ENCODE measurements around the gene GALR2.

GALR2 gene

DNA sequence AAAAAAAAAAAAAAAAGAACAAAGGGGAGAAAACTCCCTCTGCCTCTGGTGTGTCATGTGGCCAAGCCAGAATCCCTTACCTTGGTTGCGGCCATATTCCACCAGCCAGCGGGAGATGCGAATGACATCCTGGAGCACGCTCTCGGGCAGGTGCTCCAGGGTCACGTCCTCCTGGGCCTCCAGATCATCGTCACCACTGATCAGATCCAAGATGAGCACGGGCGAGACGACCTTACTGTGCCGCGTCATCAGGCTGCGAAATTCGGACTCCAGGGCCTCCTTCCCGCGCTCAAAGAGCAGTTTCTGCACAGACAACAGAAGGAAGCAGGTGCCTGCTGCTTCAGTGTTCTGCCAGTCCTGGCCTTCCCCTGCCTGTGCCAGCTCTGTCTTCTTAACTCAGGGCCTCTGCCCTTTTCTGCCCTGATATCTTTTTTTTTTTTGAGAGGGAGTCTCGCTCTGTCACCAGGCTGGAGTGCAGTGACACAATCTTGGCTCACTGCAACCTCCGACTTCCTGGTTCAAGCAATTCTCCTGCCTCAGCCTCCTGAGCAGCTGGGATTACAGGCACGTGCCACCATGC lies 23.2 kb downstream of the GALR2 start:
- no peak for DNase-seq

DNA sequence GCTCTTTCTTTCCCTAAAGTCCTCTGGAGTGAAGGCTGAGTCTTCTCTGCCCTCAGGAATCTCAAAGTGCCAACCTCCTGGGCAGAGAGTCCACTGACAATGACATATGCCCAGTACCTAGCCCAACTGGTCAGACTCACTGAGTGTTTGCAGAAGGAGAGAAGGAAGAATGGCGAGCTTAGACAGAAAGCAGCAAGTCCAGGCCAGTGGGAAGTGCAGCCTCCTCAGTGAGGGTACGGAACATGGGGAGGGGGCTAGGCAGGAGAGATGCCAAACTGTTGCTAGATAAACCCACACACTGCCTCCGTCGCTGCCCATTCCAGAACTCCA lies 28.3 kb downstream of the GALR2 start:
- no peak for DNase-seq

DNA sequence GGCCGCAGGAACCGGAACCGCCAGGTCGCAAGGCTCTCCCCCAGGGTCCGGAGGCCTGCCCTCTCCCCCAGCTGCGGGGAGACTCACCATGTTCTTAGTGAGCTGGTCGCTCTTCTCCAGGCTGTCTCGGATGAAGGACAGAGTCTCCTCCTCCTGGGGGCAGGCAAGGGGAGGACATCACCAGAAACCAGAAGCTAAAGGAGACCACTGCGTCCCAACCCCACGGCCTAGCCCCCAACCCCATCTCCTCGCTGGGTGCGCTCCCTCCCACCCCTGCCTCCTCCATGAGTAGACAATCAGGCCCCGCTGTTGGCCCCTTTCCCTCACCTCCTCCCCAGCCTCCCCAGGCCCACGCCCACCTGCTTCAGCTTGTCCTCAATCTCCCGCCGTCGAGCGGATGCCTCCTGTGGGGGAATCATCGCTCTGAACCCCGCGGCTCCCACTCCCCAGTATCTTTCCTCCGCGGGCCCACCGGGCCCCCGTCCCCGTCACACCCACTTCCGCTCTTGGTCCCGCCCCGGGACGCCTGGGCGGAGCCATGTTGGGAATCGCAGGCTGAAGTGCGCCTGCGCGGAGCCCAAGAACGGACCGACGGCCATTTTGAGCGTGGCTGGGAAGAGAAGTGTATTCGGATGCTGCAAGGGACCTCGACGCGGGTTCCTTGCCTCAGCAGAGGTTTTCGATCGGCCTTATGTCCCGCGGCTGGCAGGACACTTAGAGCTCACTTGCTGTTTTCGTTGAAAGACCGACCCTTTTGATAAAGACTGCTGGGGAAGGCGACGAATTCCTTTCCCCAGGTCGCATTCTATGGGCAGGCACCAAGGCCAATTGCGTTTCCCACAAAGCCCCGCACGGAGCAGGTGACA lies 28.9 kb downstream of the GALR2 start, which contains the start of gene EXOC7:
TSS of gene EXOC7 (minus strand) at position 514 of the 866 bp plus-strand sequence. CDS start at position 419, 95 bp downstream.
- DNase-seq: peak; percentile 77

DNA sequence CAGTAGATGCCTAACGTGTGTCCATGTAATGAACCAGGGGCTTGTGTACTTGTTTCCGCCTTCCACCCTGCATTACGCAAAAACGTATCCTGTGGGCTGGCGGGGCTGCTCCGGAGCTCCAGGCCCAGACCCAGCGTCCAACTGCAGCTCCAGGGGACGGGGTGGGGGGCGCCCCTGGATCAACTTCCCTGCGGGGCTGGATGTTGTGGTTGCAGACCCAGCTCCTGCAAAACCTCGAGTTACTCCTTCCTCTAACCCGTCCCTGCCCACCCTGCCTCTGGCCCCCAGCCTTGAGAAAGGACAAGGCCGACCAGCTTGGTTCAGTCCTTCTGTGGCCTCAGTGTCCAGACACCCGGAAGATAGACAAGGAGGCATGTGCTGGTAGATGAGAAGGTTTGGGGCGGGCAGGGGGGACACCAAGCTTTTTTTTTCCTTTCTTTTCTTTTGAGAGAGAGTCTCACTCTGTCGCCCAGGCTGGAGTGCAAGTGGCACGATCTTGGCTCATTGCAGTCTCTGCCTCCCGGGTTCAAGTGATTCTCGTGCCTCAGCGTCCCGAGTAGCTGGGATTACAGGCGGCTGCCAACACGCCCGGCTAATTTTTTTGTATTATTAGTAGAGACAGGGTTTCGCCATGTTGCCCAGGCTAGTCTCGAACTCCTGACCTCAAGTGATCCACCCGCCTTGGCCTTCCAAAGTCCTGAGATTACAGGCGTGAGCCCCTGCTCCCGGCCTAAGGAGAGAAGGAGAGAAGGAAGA lies 29.7 kb downstream of the GALR2 start:
- DNase-seq: no peak

DNA sequence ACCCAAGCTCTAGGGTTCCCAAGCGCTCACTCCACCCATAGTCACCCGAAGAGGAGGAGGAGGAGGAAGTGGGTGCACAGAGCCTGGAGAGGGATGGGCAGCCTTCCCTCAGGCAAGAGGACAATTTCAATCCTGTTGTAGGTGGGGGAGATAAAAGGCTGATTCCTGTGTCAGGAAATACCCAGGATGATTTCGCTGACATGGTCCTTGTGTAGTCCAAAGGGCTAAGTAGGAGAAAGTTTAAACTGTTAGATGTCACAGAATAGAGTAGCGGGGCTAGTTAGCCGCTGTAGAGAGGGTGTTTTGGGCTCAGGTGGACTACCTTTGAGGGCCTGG lies 30.3 kb downstream of the GALR2 start:
- no peak for DNase-seq

DNA sequence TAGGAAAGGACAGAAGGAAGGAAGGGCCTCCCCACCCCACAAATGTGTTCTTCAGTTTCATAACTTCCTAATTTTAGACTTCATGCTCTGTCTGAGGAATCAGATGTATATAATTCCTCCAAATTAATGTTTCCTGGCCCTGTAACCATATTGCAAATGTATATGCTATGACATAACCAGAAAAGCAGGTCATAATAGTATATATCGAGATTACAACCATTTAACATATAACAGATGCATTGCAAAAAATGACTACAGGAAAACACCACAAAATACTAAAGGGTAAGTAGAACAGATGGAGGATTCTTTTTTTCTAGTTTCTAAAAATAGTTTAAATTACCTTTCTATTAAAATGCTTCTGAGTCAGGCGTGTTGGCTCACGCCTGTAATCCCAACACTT lies 32.1 kb downstream of the GALR2 start:
- no peak for DNase-seq

DNA sequence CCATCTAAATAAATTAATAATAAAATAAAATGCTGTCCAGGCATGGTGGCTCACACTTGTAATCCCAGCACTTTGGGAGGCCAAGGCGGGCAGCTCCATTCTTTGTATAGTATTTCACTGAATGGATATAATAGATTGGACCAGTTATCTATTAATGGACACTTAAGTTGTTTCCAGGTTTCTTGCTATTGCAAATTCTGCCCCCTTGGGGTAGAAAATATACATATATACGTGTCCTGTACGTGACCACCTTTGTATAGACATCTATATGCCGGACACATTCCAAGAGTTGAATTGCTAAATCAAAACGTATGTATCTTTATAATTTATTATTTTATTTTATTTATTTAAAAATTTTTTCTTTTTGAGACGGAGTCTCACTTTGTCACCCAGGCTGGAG lies 32.9 kb downstream of the GALR2 start:
- no peak for DNase-seq

DNA sequence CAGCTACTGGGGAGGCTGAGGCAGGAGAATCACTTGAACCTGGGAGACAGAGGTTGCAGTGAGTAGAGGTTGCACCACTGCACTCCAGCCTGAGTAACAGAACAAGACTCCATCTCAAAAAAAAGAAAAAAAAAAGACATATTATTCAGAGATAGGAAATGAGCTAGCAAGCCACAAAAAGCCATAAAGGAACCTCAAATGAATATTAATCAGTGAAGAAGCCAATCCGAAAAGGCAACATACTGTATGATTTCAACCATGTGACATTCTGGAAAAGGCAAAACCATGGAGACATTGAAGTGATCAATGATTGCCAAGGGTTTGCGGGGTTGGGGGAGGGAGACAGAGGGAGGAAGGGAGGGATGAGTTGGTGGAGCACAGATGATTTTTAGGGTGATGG lies 37.4 kb downstream of the GALR2 start:
- no peak for DNase-seq

DNA sequence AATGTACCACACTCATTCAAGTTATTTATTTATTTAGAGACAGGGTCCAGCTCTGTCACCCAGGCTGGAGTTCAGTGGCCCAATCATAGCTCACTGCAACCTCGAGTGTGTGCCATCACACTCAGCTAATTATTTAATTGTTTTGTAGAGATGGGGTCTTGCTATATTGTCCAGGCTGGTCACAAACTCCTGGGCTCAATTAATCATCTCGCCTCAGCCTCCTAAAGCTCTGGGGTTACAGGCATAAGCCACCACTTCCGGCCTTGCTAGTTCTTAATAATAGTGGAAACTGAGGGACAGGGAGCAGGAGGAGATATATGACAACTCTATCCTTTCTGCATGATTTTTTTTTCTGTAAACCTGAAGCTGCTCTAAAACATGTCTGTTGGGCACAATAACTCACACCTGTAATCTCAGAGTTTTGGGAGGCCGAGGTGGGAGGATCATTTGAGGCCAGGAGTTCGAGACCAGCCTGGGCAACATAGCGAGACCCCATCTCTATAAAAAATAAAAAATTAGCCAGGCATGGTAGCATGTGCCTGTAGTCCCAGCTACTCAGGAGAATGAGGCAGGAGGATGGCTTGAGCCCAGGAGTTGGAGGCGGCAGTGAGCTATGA lies 40.7 kb downstream of the GALR2 start:
- DNase-seq: no peak

DNA sequence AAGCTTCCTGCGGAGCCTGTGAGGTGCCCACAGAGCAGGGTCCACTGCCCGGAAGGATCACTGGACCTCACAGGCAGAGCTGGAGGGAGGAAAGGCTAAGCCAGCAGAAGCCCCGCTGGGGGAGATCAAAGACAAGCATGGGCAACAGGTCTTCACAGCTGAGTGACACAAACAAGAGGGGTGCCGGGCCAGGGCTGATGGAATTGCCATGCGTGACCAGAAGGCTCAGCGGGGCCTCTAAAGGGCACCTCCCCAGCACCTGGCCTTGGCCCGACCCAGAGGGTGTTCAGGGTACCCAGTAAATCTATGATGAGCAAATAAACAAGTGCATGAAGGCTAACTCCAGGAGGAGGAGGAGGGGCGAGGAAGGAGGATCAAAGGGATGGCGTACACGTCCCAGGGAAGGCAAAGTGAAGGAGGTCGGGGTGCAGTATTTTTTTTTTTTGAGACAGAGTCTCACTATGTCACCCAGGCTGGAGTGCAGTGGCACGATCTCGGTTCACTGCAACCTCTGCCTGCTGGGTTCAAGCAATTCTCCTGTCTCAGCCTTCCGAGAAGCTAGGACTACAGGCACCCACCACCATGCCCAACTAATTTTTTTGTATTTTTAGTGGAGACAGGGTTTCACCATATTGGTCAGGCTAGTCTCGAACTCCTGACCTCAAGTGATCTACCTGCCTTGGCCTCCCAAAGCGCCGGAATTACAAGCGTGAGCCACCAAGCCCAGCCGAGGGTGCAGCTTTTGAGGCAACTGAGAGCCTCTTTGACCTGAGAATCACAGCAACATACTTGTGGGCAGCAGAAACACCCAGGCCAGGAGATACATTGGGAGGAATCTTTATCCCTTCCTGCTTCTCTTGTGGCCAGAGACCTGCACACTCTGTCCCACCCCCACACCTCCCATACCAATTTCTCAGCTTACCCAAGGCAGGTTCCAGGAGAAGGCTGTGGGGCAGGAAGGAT lies 45.1 kb downstream of the GALR2 start:
- DNase-seq: no peak

DNA sequence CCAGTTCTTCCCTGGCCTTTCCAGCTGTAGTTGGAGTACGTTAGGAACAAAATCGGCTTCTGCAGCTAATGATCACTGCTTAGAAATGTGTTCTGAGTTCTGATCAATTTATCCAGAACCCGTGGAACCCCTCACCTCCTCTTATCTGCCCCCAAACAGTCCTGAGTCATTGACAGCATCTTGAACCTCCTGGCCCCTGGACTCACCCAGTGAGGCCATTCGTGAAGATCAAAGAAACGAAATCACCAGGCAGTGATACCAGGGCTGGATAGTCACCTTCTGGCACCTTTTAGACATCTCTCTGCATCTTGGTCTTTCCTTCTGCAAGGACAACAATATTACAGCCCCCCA lies 46.1 kb downstream of the GALR2 start:
- DNase-seq: no peak

DNA sequence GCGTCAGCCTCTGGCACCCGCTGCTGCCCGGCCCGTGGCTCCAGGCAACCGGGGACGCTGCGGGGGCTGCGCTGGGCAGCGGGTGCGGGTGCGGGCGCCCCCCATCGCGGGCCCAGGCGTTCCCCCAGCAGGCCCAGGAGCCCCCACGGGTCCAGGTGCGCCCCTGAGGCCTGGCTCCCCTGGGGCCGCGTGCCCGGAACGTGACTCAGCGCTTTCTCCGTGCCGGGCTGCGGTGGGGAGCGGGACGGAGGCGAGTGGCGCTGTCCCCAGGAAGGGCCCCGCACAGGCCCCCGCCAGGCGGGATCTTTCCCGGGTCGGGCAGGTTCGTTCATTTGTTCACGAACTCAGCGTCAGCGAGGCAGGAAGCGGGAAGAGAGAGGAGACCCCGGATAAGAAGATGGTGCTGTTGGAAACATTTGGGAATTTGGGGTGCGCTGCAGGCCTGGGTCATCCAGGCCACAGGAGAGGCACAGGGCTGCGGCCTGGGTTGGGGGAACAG lies 47.4 kb downstream of the GALR2 start:
- DNase-seq: no peak

DNA sequence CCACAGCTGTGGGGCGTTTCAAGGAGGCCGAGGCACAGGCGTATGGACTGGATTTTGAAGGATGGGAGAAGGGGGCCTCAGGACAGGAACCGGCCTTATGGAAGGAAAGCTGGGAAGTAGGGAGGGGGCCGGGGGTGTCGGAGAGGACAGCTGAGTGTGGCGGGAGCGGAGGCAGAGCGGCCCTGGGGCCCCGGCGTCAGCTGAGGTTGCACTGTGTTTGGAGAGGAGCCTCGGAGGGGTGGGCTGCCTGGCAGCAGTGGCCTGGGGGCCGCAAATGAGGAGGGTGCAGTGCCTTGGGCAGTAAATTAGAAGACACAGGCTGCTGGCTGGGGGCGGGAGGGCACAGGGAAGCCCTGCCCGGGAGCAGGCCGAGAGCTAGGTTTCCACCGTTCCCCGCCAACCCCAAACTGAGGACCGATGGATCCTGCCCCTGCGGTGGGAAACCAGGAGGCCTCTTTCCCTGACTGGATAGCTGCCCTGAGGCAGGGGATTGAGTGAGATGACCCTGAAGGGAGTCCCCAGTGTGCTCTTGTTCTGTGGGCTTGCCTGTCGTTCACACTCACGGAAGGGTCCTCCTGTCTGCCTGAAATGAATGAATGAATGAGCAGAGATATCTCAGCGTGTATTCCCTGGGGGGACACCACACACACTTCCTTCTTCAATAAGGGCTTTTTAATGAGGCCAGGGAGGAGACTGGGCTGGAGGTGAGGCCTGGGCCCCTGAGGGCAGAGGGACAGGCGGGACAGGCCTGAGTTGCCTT lies 48.0 kb downstream of the GALR2 start:
- no peak for DNase-seq

DNA sequence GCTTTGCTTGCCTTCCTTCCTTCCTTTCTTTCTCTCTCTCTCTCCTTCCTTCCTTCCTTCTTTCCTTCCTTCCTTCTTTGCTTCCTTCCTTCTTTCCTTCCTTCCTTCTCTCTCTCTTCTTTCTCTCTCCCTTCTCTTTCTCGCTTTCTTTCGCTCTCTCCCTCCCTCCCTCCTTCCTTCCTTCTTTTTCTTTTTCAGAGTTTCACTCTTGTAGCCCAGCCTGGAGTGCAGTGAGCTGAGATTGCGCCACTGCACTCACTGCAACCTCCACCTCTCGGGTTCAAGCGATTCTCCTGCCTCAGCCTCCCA lies 48.6 kb downstream of the GALR2 start:
- no peak for DNase-seq

DNA sequence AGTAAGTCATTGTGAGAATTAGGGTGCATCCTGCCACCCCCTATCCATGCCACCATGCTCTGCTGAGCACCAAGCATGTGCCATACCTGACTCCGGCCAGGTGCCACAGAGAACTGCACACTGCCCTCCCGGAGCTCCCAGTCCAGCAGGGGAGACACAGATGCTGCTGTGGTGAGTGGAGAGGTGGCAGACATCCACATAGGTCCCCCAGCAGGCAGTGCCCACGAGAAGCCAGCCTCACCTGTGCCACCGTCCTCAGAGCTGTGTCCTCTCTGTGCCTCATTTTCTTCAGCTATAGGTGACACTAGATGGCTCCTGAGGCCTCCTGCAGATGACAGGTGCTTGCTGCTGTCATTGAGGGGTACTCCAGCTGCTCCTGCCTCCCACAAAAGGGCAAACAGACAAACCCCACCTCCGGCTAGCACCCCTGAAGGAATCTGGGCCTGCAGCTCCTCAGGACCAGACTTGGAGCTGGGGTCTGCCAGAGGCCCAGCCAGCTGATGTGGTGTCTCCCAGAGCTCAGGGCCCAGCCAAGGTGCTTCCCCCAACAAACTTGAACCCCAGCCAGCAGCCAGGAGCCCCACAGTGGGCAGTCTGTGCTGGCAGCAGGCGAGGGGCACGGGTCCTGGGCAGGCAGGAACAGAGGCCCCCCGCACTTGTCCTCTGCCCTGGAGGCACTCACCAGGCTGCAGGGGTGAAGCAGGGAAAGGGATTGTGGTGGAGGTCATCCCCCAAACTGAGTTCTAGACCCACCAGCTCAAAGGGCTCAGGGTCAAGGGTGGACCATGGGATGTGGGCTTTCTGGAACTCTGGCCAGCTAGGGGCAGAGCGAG lies 49.4 kb downstream of the GALR2 start:
- DNase-seq: no peak

DNA sequence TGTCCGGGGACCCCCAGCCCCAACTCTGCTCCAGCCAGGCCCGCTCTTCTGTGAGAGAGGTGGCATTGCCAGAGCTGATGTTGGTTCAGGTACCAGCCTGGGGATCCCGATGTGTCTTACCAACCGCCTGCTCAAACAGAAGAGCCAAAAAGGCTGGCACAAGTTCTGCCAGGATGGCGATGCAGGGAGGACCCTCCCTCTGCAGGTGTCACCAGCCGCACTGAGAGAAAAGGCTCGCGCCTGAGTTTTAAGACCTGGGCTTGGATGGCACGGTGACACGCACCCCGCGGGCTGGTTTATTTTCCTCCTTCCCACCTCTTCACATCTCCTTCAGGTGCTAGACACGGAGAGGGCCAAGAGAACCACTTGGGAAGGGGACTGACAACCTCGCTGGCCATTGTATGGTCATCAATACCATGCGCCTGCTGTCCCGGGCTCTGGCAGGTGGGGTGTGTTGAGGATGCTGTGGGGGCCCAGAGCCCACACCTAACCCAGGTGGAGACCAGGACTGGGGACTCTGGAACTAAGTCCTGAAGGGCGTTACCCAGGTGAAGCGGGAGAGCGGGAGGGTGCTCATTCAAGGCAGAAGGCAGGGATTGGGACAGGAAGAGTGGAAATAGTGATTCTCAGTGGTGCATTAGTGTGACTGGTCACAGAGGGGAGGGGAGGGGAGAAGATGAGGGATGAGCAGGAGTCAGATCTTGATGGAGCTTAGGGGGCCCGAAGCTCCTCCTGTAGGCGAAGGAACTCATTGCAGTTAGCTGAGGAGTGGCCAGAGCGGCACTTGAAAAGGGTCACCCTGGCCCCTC lies 50.2 kb downstream of the GALR2 start:
- no peak for DNase-seq

DNA sequence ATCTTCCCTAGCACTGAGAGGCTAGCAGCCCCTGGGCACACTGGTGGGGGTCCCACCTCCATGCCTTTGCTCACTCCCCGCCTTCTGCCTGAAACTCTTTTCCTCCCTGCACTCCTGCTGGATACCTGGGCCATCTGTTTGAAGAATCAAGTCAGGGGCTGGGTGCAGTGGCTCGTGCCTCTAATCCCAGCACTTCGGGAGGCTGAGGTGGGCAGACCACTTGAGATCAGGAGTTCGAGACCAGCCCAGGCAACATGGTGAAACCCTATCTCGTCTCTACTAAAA lies 50.8 kb downstream of the GALR2 start:
- no peak for DNase-seq

DNA sequence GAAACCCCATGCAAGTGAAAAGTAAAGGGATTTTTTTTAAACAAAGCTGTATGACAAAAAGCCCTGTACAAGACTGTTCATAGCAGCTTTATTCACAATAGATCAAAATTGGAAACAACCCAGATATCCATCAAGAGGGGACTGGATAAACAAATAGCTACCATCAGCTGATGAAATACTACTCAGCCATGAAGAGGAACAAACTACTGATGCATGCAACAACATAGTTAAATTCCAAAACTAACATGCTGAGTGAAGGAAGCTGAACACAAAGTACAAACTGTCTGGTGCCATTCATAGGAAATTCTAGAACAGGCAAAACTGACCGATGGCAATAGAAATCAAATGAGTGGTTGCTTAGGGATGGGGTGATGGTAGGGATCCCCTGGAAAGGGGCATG lies 51.3 kb downstream of the GALR2 start:
- no peak for DNase-seq

Measured in NCI-H510A (cell line).